ENCODE measurements around the gene MYO1E. TPM values are rescaled to one million over a fixed set of nuclear protein-coding genes. Genes with fewer than 3 reads are reported as not detected.

MYO1E gene
- total and polyA plus RNA-seq, 3 experiments from 2014 or later, result 1.1 to 15.4 (median 15.3) TPM

DNA sequence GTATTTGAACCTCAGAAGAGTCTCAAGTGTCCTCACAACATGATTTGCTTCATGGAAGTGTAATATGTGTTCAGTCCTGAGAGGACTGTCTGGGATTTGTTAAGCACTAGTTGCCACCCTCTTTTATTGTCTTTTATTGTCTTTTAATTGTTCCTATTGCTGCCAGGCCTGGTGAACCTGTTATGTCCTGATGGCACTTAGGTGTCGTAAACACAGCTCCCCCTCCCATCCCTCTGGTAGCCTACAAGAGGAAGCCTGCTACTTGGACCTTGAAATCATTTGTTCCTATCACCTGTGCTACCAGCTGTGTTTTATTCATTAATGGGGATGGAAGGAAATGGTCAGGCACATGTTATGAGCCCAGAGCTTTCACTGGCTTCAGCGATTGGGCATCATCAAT lies 248.4 kb downstream of the MYO1E start:
- Mint-ChIP-seq H3K27ac (no peak overlapping the region), H3K4me3 (no peak overlapping the region), H3K27me3 (no peaks in the 10 kb centered on the region), H3K4me1 (peaks cover 0 to 5% (median 0%) of the 10 kb centered on the region in 3 donors), H3K9me3 (no peaks in the 10 kb centered on the region), H3K36me3 (peaks cover 0 to 5% (median 0%) of the 10 kb centered on the region in 3 donors)
- H3K4me3 ChIP-seq (ENCODE audit: low read length), result no peak overlapping the region
- H3K4me1 ChIP-seq (ENCODE audit: insufficient read depth, low read length), result no peaks in the 10 kb centered on the region
- no peaks in the 10 kb centered on the region for H3K27me3 ChIP-seq (ENCODE audit: insufficient read depth, low read length, poor library complexity, severe bottlenecking)
- CTCF ChIA-PET, result no interaction called here
- POLR2A ChIA-PET, result no interaction called here
- no peaks in the 10 kb centered on the region for H3K9me3 ChIP-seq (ENCODE audit: low read length)
- H3K36me3 ChIP-seq (ENCODE audit: insufficient read depth, low read length), result no peaks in the 10 kb centered on the region
- no peak overlapping the region for H3K27ac ChIP-seq (ENCODE audit: low read depth, low read length)
- DNase-seq, result no peak

DNA sequence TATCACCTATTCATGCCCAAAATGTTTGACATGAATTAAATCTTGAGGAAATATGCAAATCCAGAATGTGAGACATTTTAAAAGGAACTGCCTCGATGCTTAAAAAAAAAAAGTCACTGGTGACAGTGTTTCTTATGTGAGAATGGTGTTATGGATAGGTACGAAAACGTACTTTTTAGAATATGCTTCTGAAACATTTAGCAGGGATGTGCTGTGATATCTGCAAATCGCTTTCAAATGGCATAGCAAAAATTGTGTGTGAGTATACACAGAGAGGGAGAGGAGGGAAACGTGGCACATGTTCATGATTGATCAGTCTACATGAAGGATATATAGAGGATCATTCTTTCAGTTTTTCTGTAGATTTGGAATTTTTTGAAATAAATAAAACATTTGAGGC lies 251.7 kb downstream of the MYO1E start:
- Histone ChIP-seq H3K27ac (ENCODE audit: low read depth, low read length) (no peak overlapping the region), H3K9me3 (ENCODE audit: low read length) (no peaks in the 10 kb centered on the region), H3K4me3 (ENCODE audit: low read length) (no peak overlapping the region), H3K27me3 (ENCODE audit: insufficient read depth, low read length, poor library complexity, severe bottlenecking) (no peaks in the 10 kb centered on the region), H3K4me1 (ENCODE audit: insufficient read depth, low read length) (no peaks in the 10 kb centered on the region), H3K36me3 (ENCODE audit: insufficient read depth, low read length) (no peaks in the 10 kb centered on the region)
- POLR2A ChIA-PET, result no interaction called here
- H3K4me3 Mint-ChIP-seq, result no peak overlapping the region
- no peaks in the 10 kb centered on the region for H3K36me3 Mint-ChIP-seq
- H3K27ac Mint-ChIP-seq, result no peak overlapping the region
- no peak for DNase-seq
- peaks cover 0 to 5% (median 0%) of the 10 kb centered on the region in 3 donors for H3K4me1 Mint-ChIP-seq
- no peaks in the 10 kb centered on the region for H3K27me3 Mint-ChIP-seq
- H3K9me3 Mint-ChIP-seq, result no peaks in the 10 kb centered on the region
- CTCF ChIA-PET, result no interaction called here

- H3K9me3 Mint-ChIP-seq, result no peaks in the 10 kb centered on the region
- H3K4me1 Mint-ChIP-seq, result peaks cover 0 to 5% (median 0%) of the 10 kb centered on the region in 3 donors
- Histone ChIP-seq H3K27me3 (ENCODE audit: insufficient read depth, low read length, poor library complexity, severe bottlenecking) (no peaks in the 10 kb centered on the region), H3K4me3 (ENCODE audit: low read length) (no peak overlapping the region), H3K36me3 (ENCODE audit: insufficient read depth, low read length) (no peaks in the 10 kb centered on the region), H3K27ac (ENCODE audit: low read depth, low read length) (no peak overlapping the region), H3K4me1 (ENCODE audit: insufficient read depth, low read length) (no peaks in the 10 kb centered on the region), H3K9me3 (ENCODE audit: low read length) (no peaks in the 10 kb centered on the region)
- H3K27me3 Mint-ChIP-seq, result no peaks in the 10 kb centered on the region
- H3K4me3 Mint-ChIP-seq, result no peak overlapping the region
- H3K36me3 Mint-ChIP-seq, result no peaks in the 10 kb centered on the region
- ChIA-PET CTCF (no interaction called here), POLR2A (no interaction called here)
- no peak for DNase-seq
- no peak overlapping the region for H3K27ac Mint-ChIP-seq
Observed at GRCh38 chr15:59119625-59120024, 253.0 kb downstream of the MYO1E start.

DNA sequence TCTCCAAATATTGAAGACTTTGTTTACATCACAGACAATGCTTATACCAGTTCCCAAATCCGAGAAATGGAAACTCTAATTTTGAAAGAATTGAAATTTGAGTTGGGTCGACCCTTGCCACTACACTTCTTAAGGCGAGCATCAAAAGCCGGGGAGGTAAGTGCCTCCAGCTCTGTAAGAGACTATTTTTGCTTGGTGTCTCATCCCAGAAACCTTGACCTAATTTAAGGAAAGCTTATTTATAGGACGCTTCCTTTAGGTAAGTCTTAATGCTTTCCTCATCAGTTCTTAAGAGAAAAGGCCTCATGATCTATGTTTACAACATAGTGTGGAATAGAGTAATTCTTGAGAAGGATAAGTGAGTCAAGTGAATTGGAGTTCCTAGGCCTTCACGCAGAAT lies 255.9 kb downstream of the MYO1E start:
- no peak overlapping the region for H3K4me3 ChIP-seq (ENCODE audit: low read length)
- H3K9me3 Mint-ChIP-seq, result no peaks in the 10 kb centered on the region
- H3K27me3 Mint-ChIP-seq, result no peaks in the 10 kb centered on the region
- no peaks in the 10 kb centered on the region for H3K27me3 ChIP-seq (ENCODE audit: insufficient read depth, low read length, poor library complexity, severe bottlenecking)
- H3K27ac Mint-ChIP-seq, result no peak overlapping the region
- POLR2A ChIA-PET, result no interaction called here
- CTCF ChIA-PET, result no interaction called here
- H3K4me1 Mint-ChIP-seq, result peaks cover 0 to 5% (median 0%) of the 10 kb centered on the region in 3 donors
- no peaks in the 10 kb centered on the region for H3K36me3 ChIP-seq (ENCODE audit: insufficient read depth, low read length)
- no peaks in the 10 kb centered on the region for H3K4me1 ChIP-seq (ENCODE audit: insufficient read depth, low read length)
- H3K4me3 Mint-ChIP-seq, result no peak overlapping the region
- H3K9me3 ChIP-seq (ENCODE audit: low read length), result no peaks in the 10 kb centered on the region
- no peak overlapping the region for H3K27ac ChIP-seq (ENCODE audit: low read depth, low read length)
- no peaks in the 10 kb centered on the region for H3K36me3 Mint-ChIP-seq
- no peak for DNase-seq

- Histone ChIP-seq H3K36me3 (ENCODE audit: insufficient read depth, low read length) (no peaks in the 10 kb centered on the region), H3K4me1 (ENCODE audit: insufficient read depth, low read length) (no peaks in the 10 kb centered on the region), H3K27ac (ENCODE audit: low read depth, low read length) (no peak overlapping the region), H3K4me3 (ENCODE audit: low read length) (no peak overlapping the region), H3K27me3 (ENCODE audit: insufficient read depth, low read length, poor library complexity, severe bottlenecking) (no peaks in the 10 kb centered on the region), H3K9me3 (ENCODE audit: low read length) (no peaks in the 10 kb centered on the region)
- Mint-ChIP-seq H3K27ac (no peak overlapping the region), H3K4me3 (no peak overlapping the region), H3K36me3 (no peaks in the 10 kb centered on the region), H3K9me3 (no peaks in the 10 kb centered on the region), H3K27me3 (no peaks in the 10 kb centered on the region), H3K4me1 (peaks cover 0 to 5% (median 0%) of the 10 kb centered on the region in 3 donors)
- ChIA-PET CTCF (no interaction called here), POLR2A (no interaction called here)
- no peak for DNase-seq
Observed at GRCh38 chr15:59116141-59116540, 256.5 kb downstream of the MYO1E start.

- Mint-ChIP-seq H3K27me3 (no peaks in the 10 kb centered on the region), H3K4me3 (no peak overlapping the region), H3K27ac (no peak overlapping the region), H3K9me3 (no peaks in the 10 kb centered on the region), H3K36me3 (no peaks in the 10 kb centered on the region), H3K4me1 (peaks cover 0 to 6% (median 0%) of the 10 kb centered on the region in 3 donors)
- no peak overlapping the region for H3K27ac ChIP-seq (ENCODE audit: low read depth, low read length)
- no peaks in the 10 kb centered on the region for H3K27me3 ChIP-seq (ENCODE audit: insufficient read depth, low read length, poor library complexity, severe bottlenecking)
- ChIA-PET POLR2A (no interaction called here), CTCF (no interaction called here)
- H3K4me1 ChIP-seq (ENCODE audit: insufficient read depth, low read length), result no peaks in the 10 kb centered on the region
- no peaks in the 10 kb centered on the region for H3K36me3 ChIP-seq (ENCODE audit: insufficient read depth, low read length)
- no peak for DNase-seq
- H3K4me3 ChIP-seq (ENCODE audit: low read length), result no peak overlapping the region
- H3K9me3 ChIP-seq (ENCODE audit: low read length), result no peaks in the 10 kb centered on the region
Observed at GRCh38 chr15:59115047-59115446, 257.6 kb downstream of the MYO1E start.

DNA sequence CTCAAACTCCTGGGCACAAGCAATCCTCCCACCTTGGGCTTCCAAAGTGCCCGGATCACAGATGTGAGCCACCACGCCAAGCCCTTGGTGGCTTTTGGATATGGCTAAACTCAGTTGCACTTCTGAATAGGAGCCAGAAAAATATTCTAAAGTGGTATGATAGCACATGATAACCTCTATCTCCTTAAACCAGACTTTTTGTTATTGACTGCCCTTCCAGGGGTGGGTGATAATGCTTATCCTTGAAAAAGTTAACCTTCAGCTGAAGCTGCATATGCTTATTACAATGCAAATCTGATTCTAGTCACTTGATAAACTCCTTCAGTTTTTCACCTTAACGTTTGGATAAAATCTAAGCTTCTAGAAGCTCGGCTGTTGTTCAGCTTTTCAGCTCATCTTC lies 261.4 kb downstream of the MYO1E start:
- Mint-ChIP-seq H3K27me3 (no peaks in the 10 kb centered on the region), H3K36me3 (no peaks in the 10 kb centered on the region), H3K4me3 (no peak overlapping the region), H3K4me1 (peaks cover 0 to 5% (median 0%) of the 10 kb centered on the region in 3 donors), H3K9me3 (no peaks in the 10 kb centered on the region), H3K27ac (no peak overlapping the region)
- H3K4me1 ChIP-seq (ENCODE audit: insufficient read depth, low read length), result no peaks in the 10 kb centered on the region
- ChIA-PET POLR2A (no interaction called here), CTCF (interaction anchor here (1.4 kb wide), 1 partner anchor 417 kb away, joined by 3 read pairs; no protein-coding TSS in a partner anchor)
- no peak overlapping the region for H3K27ac ChIP-seq (ENCODE audit: low read depth, low read length)
- H3K36me3 ChIP-seq (ENCODE audit: insufficient read depth, low read length), result no peaks in the 10 kb centered on the region
- no peaks in the 10 kb centered on the region for H3K27me3 ChIP-seq (ENCODE audit: insufficient read depth, low read length, poor library complexity, severe bottlenecking)
- DNase-seq, result no peak
- no peak overlapping the region for H3K4me3 ChIP-seq (ENCODE audit: low read length)
- no peaks in the 10 kb centered on the region for H3K9me3 ChIP-seq (ENCODE audit: low read length)

- Mint-ChIP-seq H3K27me3 (peaks cover 0 to 4% of the 10 kb centered on the region in 2 donors), H3K4me1 (peaks cover 13 to 20% (median 20%) of the 10 kb centered on the region in 3 donors), H3K9me3 (no peaks in the 10 kb centered on the region), H3K36me3 (peaks cover 0 to 2% (median 0%) of the 10 kb centered on the region in 3 donors), H3K4me3 (peak overlapping the region; percentile 85 to 96 (median 94)), H3K27ac (peak overlapping the region in 3 of 8 donors; percentile 0 to 89 (median 83))
- no peaks in the 10 kb centered on the region for H3K27me3 ChIP-seq (ENCODE audit: insufficient read depth, low read length, poor library complexity, severe bottlenecking)
- peak overlapping the region; percentile 77 for H3K27ac ChIP-seq (ENCODE audit: low read depth, low read length)
- no peak overlapping the region for H3K4me3 ChIP-seq (ENCODE audit: low read length)
- H3K9me3 ChIP-seq (ENCODE audit: low read length), result no peaks in the 10 kb centered on the region
- POLR2A ChIA-PET, result interaction anchor here (0.6 kb wide), 1 partner anchor 471 kb away, joined by 7 read pairs; no protein-coding TSS in a partner anchor
- DNase-seq, result no peak
- H3K36me3 ChIP-seq (ENCODE audit: insufficient read depth, low read length), result no peaks in the 10 kb centered on the region
- CTCF ChIA-PET, result interaction anchor here (1.1 kb wide), 1 partner anchor 27 kb away, joined by 3 read pairs; no protein-coding TSS in a partner anchor
- H3K4me1 ChIP-seq (ENCODE audit: insufficient read depth, low read length), result peaks cover 11% of the 10 kb centered on the region
Observed at GRCh38 chr15:59105854-59106253, 266.8 kb downstream of the MYO1E start.

Data from CD8-positive, alpha-beta memory T cell (primary cell).